GM23248 (cell line): ENCODE measurements around the gene MYL6B.

Experiments used
- EZH2 ChIP-seq: fragments of 200-600 bp; sonication (generic); IDR thresholded peaks from 2 replicates; pipeline ENCODE4 v1.6.1; 2018; ENCODE audit warnings: antibody characterized with exemption, mild to moderate bottlenecking; ENCODE audit not compliant: insufficient read depth, poor library complexity, severe bottlenecking
- EZH2phosphoT487 ChIP-seq: fragments of 200-600 bp; sonication (generic); IDR thresholded peaks from 2 replicates; pipeline ENCODE4 v1.6.1; 2018; ENCODE audit warnings: antibody characterized with exemption, moderate library complexity, mild to moderate bottlenecking, low read depth; ENCODE audit not compliant: insufficient read depth

GRCh38 chr12:56152132-56152755 lies at the start of gene MYL6B:
- TF ChIP-seq EZH2 (no peak), EZH2phosphoT487 (no peak)
